HG02852 (cell line): ENCODE data around the gene MYH15.

Experiments
- ATAC-seq: cut with Tn5 transposase; IDR thresholded peaks from one replicate; pipeline ENCODE4 v1.9.1; 2021; ENCODE audit warnings: mild to moderate bottlenecking, moderate library complexity; ENCODE audit not compliant: unreplicated experiment

Gene MYH15

GRCh38 chr3:108510496-108510895, at the start of gene MYH15:
MYH15 (minus strand) TSS chr3:108510596; CDS start chr3:108510530, 66 bp downstream.
- ATAC-seq: no peak

- no peak for ATAC-seq
Measured at GRCh38 chr3:108555966-108556581, 45.7 kb upstream of the MYH15 start.

GRCh38 chr3:108554913-108555571, 44.6 kb upstream of the MYH15 start:
- ATAC-seq: no peak

GRCh38 chr3:108554229-108554628, 43.8 kb upstream of the MYH15 start:
- no peak for ATAC-seq

GRCh38 chr3:108552267-108553159, 42.1 kb upstream of the MYH15 start:
- no peak for ATAC-seq

- no peak for ATAC-seq
Measured at GRCh38 chr3:108548886-108549285, 38.5 kb upstream of the MYH15 start.

GRCh38 chr3:108548304-108548703, 37.9 kb upstream of the MYH15 start:
- no peak for ATAC-seq

- peak; percentile 80 for ATAC-seq
Measured at GRCh38 chr3:108546692-108547091, 36.3 kb upstream of the MYH15 start.

- ATAC-seq: peak; percentile 57
Measured at GRCh38 chr3:108546247-108546646, 35.9 kb upstream of the MYH15 start.

- no peak for ATAC-seq
Measured at GRCh38 chr3:108538083-108538482, 27.7 kb upstream of the MYH15 start.

- ATAC-seq: peak; percentile 93
Measured at GRCh38 chr3:108528459-108529252, 18.3 kb upstream of the MYH15 start.

GRCh38 chr3:108527817-108528216, 17.4 kb upstream of the MYH15 start:
- no peak for ATAC-seq

- no peak for ATAC-seq
Measured at GRCh38 chr3:108527109-108527508, 16.7 kb upstream of the MYH15 start.

- ATAC-seq: no peak
Measured at GRCh38 chr3:108525971-108526370, 15.6 kb upstream of the MYH15 start.

GRCh38 chr3:108525256-108525655, 14.9 kb upstream of the MYH15 start:
- ATAC-seq: no peak

- ATAC-seq: no peak
Measured at GRCh38 chr3:108524537-108524936, 14.1 kb upstream of the MYH15 start.

- ATAC-seq: no peak
Measured at GRCh38 chr3:108518895-108519294, 8.5 kb upstream of the MYH15 start.

- ATAC-seq: no peak
Measured at GRCh38 chr3:108516881-108517280, 6.5 kb upstream of the MYH15 start.

GRCh38 chr3:108513961-108514360, 3.6 kb upstream of the MYH15 start:
- no peak for ATAC-seq

GRCh38 chr3:108512671-108513070, 2.3 kb upstream of the MYH15 start:
- ATAC-seq: no peak

GRCh38 chr3:108511490-108511889, 1.1 kb upstream of the MYH15 start:
- ATAC-seq: no peak
